SKM-1 (cell line): Measurements from ENCODE around the gene INPP5A.

Source experiments
- DNase-seq: peaks from one replicate; lab custom pipeline; 2025; ENCODE audit not compliant: unreplicated experiment; lab: John Stamatoyannopoulos, UW

Gene INPP5A

GRCh38 chr10:132626761-132627665 is 89.4 kb downstream of the INPP5A start:
- no peak for DNase-seq

- no peak for DNase-seq
Observed at GRCh38 chr10:132627666-132628531, 90.3 kb downstream of the INPP5A start.

- no peak for DNase-seq
Observed at GRCh38 chr10:132628966-132629900, 91.6 kb downstream of the INPP5A start.

- no peak for DNase-seq
Observed at GRCh38 chr10:132630156-132630555, 92.6 kb downstream of the INPP5A start.

- no peak for DNase-seq
Observed at GRCh38 chr10:132630666-132631337, 93.2 kb downstream of the INPP5A start.

- no peak for DNase-seq
Observed at GRCh38 chr10:132631338-132631735, 93.8 kb downstream of the INPP5A start.

GRCh38 chr10:132632091-132632561 is 94.5 kb downstream of the INPP5A start:
- no peak for DNase-seq

GRCh38 chr10:132632851-132633684 is 95.5 kb downstream of the INPP5A start:
- DNase-seq, result no peak

GRCh38 chr10:132634241-132634946 is 96.8 kb downstream of the INPP5A start:
- DNase-seq, result no peak

GRCh38 chr10:132634947-132635271 is 97.3 kb downstream of the INPP5A start:
- DNase-seq, result no peak

GRCh38 chr10:132636358-132636757 is 98.8 kb downstream of the INPP5A start:
- no peak for DNase-seq

- peak; percentile 35 for DNase-seq
Observed at GRCh38 chr10:132637477-132638129, 100.0 kb downstream of the INPP5A start.

- DNase-seq, result no peak
Observed at GRCh38 chr10:132638130-132638515, 100.5 kb downstream of the INPP5A start.

GRCh38 chr10:132639470-132639869 is 101.9 kb downstream of the INPP5A start:
- DNase-seq, result no peak

- no peak for DNase-seq
Observed at GRCh38 chr10:132640326-132641125, 102.9 kb downstream of the INPP5A start.

- DNase-seq, result no peak
Observed at GRCh38 chr10:132641401-132641800, 103.8 kb downstream of the INPP5A start.

GRCh38 chr10:132641966-132642731 is 104.6 kb downstream of the INPP5A start:
- DNase-seq, result no peak
